Omental fat pad (tissue), 4 donors: Measurements from ENCODE around the gene KCTD16. TPM values are rescaled to one million over a fixed set of nuclear protein-coding genes. Genes with fewer than 3 reads are reported as not detected.

Source experiments
- ATAC-seq: fragments of 150-250 bp; one replicate; pipeline ENCODE4 v1.9.1; 2016; ENCODE audit warnings: mild to moderate bottlenecking, moderate library complexity; ENCODE audit not compliant: low FRiP score
- DNase-seq: peaks from one replicate; pipeline ENCODE4 v3.0.0-alpha.2; 2019; ENCODE audit warnings: low spot score
- total RNA-seq, 4 donors: library from RNA; depleted of rRNA; stranded (reverse); fragments of >200 nt; gene quantifications; one replicate each; pipeline ENCODE4 v1.1.0, GENCODE V29; 2016
- TF ChIP-seq, protein P1 (sequence below), 3 donors: fragments of 450-650 bp; IDR thresholded peaks; one replicate each; pipeline ENCODE4 v1.5.1; 2016 to 2017; ENCODE audit warnings: antibody characterized with exemption in 3 of 3, mild to moderate bottlenecking in 3 of 3, moderate library complexity in 2 of 3

Gene KCTD16
- total RNA-seq, 4 donors from 2014 or later, result 0.09 to 0.19 (median 0.16) TPM; not detected in 1

DNA sequence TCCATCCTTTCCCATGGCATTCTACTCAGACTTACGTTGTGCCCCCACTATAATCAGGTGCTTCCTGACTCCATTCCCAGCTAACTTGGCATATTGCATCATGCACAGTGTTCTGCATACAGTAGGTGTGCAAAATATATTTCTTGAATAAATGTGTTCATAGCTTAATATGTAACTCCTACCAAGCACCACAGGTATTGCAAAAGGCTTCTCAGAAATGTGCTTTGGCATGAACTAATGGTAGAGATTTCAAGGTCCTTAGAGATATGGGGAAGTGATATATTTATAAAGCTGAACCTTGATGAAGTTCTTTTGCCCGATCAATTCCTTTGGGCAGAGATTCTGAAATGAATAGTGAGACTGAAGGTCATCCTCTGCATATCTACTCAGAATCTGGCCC lies 220.4 kb downstream of the KCTD16 start:
- TF ChIP-seq, protein P1, sequence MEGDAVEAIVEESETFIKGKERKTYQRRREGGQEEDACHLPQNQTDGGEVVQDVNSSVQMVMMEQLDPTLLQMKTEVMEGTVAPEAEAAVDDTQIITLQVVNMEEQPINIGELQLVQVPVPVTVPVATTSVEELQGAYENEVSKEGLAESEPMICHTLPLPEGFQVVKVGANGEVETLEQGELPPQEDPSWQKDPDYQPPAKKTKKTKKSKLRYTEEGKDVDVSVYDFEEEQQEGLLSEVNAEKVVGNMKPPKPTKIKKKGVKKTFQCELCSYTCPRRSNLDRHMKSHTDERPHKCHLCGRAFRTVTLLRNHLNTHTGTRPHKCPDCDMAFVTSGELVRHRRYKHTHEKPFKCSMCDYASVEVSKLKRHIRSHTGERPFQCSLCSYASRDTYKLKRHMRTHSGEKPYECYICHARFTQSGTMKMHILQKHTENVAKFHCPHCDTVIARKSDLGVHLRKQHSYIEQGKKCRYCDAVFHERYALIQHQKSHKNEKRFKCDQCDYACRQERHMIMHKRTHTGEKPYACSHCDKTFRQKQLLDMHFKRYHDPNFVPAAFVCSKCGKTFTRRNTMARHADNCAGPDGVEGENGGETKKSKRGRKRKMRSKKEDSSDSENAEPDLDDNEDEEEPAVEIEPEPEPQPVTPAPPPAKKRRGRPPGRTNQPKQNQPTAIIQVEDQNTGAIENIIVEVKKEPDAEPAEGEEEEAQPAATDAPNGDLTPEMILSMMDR (IDR thresholded peaks at IDR 0.05), result no peak
- DNase-seq (no peak), ATAC-seq (no peak)

DNA sequence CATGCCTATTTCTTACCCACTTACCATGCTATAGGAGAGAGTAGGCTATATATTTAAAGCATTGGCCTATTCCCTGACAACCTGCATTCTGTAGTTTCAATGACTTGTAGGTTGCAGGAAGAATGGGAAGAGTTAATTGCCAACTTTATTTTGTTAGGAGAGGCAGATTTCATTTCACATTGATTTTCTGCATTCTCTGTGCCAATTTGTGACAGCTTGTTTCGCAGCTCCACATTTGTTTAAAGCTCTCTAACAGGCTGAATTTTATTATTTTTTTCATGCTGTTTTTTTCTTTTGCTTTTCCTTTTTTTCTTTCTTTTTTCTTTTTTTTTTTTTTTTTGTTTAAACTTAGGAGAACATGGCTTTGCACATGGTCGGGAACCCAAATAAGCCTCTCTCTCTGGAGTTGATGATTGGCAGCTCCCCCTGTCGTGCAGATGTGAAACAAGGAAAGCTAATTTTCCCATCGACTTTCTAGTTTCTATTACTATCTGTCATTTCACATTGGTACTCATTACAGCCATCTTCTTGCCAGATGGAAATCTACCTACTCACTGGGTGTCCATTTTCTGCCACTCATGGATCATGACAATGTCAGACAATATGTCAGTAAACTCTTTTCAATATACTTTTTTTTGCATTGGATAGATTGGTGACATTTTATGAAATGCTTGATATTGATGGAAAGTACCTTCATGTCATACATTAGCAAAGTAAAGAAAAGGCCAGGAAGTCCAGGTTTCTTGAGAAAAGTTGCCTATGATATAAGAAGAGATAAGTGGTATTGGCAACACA lies 223.2 kb downstream of the KCTD16 start:
- ATAC-seq (no peak), DNase-seq (no peak)
- TF ChIP-seq, protein P1 (IDR thresholded peaks at IDR 0.05), result no peak

- no peak for ATAC-seq
- TF ChIP-seq, protein P1 (IDR thresholded peaks at IDR 0.05), result no peak
- DNase-seq, result no peak
Measured at GRCh38 chr5:144395704-144396103, 225.0 kb downstream of the KCTD16 start.

DNA sequence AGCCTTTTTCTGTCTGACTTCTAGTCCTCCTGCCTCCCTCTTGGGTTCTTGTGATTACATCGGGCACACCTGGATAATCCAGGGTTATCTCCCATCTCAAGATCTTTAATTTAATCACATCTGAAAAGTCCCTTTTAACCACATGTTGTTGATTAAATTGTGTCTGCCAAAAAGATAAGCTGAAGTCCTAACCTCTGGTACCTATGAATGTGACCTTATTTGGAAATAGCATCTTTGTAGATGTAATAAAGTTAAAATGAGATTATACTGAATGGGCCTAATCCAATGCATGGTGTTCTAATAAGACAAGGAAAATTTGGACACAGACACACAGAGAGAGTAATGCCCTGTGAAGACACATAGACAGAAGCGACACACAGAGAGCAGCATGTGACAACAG lies 232.4 kb downstream of the KCTD16 start:
- TF ChIP-seq, protein P1 (IDR thresholded peaks at IDR 0.05), result no peak
- DNase-seq, result no peak
- no peak for ATAC-seq

GRCh38 chr5:144403817-144404420 lies 233.2 kb downstream of the KCTD16 start:
- DNase-seq, result no peak
- no peak for ATAC-seq
- TF ChIP-seq, protein P1 (IDR thresholded peaks at IDR 0.05), result no peak

DNA sequence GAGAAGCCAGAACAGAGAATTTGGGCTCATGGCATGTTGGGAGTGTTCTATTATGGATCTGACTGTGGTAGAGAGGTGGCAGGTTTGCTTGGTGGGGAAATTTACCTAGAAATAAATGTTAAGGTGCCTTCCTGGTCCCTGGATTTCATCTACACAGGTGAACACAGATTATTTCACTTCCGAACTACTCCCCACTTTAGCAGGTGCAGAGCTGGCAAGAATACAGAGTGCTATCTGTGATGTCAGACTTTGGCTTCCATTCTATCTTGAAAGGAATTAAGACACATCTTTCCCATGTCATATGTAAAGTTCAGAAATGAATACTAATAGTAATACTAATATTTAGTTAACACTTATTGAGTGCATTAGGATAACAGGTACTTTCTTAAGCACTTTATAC lies 234.0 kb downstream of the KCTD16 start:
- DNase-seq (no peak), ATAC-seq (no peak)
- TF ChIP-seq, protein P1 (IDR thresholded peaks at IDR 0.05), result no peak

DNA sequence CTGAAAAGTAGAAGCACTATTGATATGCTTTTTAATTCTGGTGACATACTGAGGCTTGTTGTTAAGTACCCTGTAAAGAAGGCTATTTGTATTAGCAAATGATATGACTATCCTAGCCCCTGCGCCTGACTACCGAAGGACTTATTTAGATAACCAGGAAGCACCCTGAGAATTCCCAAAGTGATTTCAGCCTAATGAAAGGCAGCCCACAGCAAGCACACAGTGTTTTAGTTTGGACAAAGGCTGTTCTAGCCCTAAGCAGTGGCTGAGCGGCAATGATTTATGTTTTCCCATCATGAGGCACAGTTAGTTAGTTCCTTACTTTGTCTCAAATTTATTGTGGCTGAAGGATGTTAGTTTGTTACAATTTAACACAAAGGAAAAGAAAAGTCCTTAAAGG lies 235.3 kb downstream of the KCTD16 start:
- DNase-seq (no peak), ATAC-seq (no peak)
- TF ChIP-seq, protein P1 (IDR thresholded peaks at IDR 0.05), result no peak
